HG03108 (cell line): ENCODE results near the gene PRRG1.
"Not testable (repeated sequence)": the region's sequence is repeated elsewhere in the genome, so short reads cannot be mapped to it uniquely, and the experiment has no call there.

ENCODE experiments used
- ATAC-seq: cut with Tn5 transposase; IDR thresholded peaks from one replicate; pipeline ENCODE4 v1.9.1; 2021; ENCODE audit warnings: moderate library complexity; ENCODE audit not compliant: unreplicated experiment

PRRG1 gene

DNA sequence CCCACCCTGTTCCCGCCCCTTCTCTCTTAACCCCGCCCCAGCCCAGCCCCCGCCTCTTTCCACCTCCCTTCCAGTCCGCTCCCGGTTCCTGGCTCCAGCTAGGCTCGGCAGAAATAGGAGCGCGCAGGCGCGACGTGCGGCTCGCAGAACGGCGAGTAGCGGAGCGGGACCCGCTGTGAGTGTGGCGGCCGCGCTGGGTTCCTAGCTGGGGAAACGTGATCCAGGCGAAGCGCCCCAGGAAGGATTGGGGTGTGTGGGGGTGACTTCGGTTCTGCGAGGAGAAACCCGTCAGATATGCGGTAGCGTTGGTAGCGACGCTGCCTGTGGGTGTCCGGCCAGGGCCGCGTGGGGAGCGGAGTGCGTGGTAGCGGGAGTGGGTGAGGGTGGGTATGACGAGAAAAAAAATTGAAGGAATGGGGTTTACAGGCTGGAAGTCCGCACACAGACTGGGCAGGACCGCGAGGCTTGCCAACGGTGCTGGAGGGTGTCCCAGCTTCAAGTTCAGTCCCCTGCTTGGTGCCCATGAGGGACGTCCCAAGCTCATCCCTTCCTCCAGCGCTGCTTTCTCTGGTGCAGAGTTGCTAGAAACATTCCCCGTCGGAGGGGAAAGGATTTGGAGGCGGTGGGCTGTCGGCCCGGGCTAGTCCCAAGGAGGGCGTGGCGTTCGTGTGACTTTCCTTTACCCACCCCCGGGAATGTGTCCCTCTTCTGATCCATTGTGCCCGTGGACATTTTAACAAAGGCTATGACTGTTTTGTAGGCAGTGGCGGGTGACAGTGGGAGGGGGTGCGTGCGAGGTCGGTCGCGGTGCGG is at the start of gene PRRG1:
Gene PRRG1 (plus strand): TSS at position 144 of the 813 bp plus-strand sequence. CDS start 56,886 bp downstream, outside the sequence.
- no peak for ATAC-seq

- ATAC-seq: no peak
These were observed 46.6 kb upstream of the PRRG1 start for GRCh38 chrX:37302569-37302968.

DNA sequence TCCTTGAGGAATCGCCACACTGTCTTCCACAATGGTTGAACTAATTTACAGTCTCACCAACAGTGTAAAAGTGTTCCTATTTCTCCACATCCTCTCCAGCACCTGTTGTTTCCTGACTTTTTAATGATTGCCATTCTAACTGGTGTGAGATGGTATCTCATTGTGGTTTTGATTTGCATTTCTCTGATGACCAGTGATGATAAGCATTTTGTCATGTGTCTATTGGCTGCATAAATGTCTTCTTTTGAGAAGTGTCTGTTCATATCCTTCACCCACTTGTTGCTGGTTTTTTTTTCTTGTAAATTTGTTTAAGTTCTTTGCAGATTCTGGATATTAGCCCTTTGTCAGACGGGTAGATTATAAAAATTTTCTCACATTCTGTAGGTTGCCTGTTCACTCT is 43.9 kb upstream of the PRRG1 start:
- not testable (repeated sequence) for ATAC-seq

DNA sequence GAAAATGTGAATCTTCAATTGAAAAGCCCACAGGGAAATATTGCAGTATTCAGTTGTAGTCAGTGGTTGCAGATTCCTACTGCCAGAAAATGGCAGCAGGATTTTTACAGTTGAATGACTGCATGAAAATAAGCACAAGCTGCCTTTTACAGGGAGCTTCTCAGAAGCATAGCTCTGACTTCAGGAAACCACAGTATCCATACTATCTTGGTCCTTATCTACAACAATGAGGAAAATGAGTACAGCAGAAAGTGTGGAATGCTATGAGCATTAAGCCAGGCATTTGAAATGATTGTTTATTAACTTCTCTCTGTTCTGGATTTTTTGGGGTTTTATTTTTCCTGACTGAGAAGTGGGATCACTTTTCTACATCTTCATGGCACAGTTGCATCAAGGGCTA is 34.6 kb upstream of the PRRG1 start:
- ATAC-seq: no peak

DNA sequence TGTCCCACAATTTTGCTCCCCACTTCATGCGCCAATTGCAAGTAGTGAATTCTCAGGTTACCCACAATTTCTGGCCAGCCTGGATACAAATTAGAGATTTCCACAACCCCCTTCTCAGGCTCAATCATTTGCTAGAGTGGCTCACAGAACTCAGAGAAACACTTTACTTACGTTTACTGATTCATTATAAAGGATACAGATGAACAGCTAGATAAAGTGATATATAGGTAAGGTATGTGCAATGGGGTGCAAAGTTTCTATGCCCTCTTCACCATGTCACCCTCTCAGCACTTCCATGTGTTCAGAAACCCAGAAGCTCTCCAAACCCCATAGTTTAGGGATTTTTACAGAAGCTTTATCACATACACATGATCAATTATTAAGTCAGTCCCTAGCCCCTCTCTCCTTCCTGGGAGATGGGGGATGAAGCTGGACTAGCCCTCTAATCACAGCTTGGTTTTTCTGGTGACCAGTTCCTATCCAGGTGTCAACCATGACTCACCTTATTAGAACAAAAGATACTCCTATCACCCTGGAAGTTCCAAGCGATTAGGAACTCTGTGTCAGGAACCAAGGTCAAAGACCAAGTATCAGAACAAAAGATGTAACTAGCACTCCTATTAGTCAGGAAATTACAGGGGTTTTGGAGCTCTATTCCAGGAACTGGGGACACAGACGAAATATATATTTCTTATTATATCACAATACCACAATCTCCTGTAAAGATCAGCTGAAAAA is 33.5 kb upstream of the PRRG1 start:
- ATAC-seq: no peak

DNA sequence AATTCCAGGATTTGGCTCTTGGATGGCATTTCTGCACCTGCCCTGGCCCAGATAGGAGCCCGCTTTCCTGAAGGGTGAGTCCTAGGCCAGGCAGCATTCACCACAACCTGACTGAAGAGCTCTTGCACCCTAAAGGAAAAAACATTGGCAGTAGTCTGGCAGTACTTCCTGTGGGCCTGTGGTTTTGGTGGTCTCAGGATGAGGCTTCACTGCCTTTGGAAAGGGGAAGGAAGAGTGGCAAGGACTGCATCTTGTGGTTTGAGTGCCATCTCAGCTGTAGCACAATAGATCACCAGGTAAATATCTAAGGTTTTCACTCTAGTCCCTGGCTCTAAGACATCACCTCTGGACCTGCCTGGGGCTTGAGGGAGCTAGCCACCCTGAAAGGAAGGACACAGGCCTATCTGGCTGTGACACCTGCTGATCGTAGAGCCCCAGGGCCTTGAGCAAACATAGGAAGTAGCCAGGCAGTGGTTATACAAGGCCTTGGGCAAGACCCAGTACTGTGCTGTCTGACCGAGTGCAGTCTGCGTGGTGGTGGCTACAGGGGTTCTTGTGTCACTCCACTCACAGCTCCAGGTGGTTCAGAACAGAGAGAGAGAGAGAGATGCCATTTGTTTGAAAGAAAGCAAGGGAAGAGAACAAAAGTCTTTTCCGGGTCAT is 28.5 kb upstream of the PRRG1 start:
- no peak for ATAC-seq

DNA sequence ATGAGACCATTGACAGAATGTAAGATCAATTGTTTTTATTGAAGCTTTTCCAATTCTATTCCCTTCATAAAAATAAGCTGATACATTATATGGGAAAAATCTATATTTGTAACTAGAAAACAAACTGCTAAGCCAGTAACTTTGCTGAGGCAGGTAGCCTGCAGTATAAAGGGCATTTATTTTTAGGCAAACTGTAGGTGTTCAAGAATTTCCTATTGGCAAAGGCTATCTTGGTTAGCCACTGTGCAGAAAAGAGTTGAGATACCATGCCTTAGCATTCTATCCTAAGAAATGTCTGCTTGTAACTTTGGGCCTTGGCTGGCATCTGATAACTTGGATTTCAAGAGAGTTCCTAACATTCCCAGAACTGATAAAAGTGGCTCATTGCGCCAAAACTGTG is 18.5 kb upstream of the PRRG1 start:
- no peak for ATAC-seq

DNA sequence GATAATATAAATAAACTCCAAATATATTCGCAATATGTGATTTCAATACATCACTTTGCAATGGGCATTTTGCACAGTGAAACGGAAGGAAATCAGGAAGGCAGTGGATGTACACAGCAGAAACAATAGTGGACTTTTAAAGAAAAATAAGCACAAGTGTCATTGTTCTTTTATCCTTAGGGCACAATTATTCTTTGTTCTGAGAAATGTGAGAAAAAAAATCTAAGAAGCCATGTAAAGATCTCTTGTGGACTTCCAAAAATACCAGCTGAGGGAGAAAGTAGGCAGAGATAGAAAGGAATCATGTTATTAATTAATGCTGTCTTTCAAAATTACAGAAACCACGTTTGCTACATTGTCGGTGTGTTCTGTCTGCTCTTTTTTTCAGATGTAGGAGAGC is 17.6 kb upstream of the PRRG1 start:
- ATAC-seq: no peak

DNA sequence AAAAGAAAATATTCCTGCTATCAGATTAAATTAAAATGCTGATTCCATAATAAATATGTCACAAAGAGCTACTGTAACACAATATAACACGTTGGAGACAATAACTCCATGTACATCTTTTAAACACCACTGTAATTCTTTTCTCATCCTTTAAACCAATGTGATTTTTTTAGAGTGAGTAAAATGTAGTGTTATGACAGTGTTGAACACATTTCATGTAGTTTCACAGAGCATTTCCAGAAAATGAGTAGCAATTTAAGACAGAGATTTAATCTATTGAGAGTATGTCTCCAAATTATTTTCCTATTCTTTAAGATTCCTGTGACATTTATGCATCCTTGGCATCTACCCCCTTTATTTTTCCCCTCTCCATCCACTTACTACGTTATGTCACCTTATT is 17.1 kb upstream of the PRRG1 start:
- no peak for ATAC-seq

DNA sequence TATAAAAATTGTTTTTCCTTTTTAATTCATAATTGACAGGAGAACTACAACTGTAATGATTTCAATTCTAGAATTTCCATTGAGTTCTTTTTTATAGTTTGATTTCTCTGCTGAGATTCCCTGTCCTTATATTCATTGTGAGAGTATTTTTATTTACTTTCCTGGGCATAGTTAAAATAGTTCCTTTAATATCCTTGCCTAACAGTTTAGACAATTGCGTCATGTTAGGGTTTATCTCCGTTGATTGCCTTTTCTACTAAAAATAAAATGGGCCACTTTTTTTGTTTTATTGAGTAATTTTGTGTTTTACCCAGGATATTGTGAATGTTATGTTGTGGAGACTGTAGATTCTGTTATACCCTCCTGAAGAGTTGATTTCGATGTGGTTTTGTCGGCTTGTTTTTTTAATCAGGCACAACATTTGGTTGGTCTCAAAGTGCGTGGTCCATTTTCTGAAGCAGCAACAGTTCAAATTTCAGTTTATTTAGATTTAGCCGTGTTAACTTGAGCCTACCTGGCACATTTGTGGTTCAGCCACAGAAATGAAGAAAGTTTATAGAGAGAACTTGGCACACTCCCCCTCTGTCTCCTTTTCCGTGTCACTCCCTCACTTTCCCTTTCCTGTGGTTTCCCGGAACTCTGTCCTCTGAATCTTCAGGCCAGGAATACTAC is 16.0 kb upstream of the PRRG1 start:
- ATAC-seq: no peak

- no peak for ATAC-seq
These were observed 1.7 kb upstream of the PRRG1 start for GRCh38 chrX:37347420-37347819.

DNA sequence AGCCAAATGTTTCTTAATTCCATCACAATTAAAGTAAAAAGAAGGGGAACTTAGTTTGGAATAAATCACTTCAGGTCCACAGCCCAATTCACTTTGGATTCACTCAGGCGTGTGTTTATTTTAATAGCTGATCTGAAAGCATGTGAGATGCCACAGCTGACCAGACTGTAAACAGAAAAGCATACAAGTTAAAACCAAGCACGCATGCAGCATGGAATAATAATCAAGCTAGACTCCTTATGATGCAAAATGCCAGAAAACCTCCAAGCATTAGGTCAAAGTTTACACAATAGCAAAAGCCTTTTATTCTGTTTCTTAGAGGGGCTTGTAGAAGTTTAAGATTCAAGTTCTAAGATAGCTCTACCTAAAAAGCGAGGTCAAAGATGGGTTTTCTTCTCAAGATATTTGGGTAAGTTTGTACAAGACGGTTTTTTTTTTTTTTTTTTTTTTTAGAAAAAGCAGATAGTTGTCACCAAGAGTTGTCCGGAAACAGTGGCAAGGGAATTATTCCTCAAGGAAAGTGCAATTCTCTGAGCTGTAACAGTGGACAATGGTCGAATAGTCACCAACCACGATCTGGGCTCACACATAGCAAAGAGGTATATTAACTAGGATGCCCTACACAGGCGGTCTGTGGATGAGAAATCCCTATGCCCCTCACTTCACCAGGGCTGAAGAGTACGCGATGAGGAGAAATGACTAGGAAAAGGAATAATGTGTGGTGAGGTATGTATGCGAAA is 763 bp upstream of the PRRG1 start:
- no peak for ATAC-seq

DNA sequence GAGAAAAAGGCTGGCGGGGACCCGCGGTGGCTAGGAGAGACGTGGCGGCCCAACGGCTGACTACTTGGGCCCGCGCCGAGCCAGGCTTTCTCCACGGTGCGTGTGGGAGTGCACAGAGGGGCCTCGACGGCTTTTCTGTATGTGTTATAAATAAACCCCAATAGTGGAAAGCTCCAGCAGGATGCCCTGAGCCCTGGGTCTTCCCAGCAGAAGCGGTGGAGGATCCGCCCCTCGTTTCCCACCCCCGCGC is 268 bp upstream of the PRRG1 start:
- ATAC-seq: no peak

GRCh38 chrX:37350034-37350365 is 836 bp downstream of the PRRG1 start:
- ATAC-seq: no peak

- ATAC-seq: no peak
These were observed 4.5 kb downstream of the PRRG1 start for GRCh38 chrX:37353646-37354045.

- ATAC-seq: no peak
These were observed 8.3 kb downstream of the PRRG1 start for GRCh38 chrX:37357436-37357835.

GRCh38 chrX:37361596-37361995 is 12.4 kb downstream of the PRRG1 start:
- ATAC-seq: no peak

GRCh38 chrX:37364666-37365065 is 15.5 kb downstream of the PRRG1 start:
- ATAC-seq: no peak

DNA sequence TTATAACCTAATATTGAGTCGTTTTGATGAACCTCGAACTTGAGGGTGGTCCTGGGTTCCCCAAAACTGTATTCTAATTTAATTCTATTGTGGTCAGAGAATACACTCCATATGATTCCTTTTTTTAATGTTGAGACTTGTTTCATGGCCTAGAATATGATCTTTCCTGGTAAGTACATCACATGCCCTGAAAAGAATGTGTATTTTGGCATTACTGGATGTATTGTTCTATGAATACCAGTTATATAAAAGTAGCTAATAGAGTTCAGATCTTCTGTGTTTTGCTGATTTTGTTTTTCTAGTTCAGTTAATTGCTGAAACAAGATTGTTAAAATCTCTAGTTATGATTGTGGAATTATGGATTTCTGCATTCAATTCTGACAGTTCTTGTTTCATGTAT is 18.8 kb downstream of the PRRG1 start:
- ATAC-seq: no peak

DNA sequence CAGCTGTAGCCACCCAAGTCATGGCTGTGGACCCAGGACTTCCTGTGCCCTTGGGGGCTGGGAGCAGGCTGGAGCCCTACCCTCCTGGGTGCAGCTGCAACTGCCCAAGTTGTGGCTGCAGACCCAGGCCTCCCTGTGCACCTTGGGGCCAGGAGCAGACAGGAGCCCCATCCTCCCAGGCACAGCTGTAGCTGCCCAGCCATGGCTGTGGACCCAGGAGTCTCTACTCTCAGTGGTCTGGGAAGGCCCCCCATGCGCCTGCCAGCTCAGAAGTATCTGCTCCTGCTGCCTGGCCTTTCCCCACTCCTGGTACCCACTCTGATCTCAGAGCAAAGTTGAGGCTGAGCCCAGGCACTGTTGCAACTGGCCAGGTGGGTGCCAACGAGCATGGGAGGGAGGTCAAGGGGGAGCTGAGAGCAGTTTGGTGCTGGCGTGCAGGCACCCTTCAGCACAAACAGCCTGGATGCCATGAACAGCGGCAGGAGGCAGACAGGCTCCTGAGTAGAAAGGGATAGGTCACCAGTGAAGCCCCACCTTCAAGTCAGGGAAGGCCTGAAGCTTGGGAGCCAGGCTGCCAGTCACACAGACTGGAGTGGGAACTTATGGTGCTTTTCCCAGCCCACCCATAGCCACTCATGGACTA is 21.5 kb downstream of the PRRG1 start:
- ATAC-seq: no peak

- no peak for ATAC-seq
These were observed 22.4 kb downstream of the PRRG1 start for GRCh38 chrX:37371578-37371991.
